Stimulated activated naive CD4-positive, alpha-beta T cell (primary cell): Measurements from ENCODE around the gene TAF11L4.
"Not testable (repeated sequence)": the region's sequence is repeated elsewhere in the genome, so short reads cannot be mapped to it uniquely, and the experiment has no call there.

Source experiments
- DNase-seq, 6 experiments: peaks; one replicate each; lab custom pipeline; 2025; lab: John Stamatoyannopoulos, UW

TAF11L4 gene

DNA sequence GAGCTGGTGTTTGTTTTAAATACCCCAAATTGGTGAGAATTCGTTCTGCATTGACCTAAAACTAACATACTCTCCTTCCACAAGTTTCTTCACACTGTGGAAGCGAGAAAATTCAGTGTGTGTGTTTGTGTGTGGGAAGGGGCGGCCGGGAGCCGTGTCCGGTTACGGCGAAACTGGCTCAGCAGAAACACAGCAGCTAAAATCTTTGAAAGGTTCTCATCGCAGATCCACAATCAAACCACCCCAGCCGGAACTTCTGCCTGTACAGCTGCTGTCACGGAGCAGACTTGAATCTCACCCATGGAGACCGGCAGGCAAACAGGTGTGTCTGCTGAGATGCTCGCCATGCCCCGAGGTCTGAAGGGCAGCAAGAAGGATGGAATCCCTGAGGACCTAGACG is at the start of gene TAF11L4:
Gene TAF11L4 (plus strand): TSS at position 301 of the 400 bp plus-strand sequence.
- DNase-seq = not testable (repeated sequence)

DNA sequence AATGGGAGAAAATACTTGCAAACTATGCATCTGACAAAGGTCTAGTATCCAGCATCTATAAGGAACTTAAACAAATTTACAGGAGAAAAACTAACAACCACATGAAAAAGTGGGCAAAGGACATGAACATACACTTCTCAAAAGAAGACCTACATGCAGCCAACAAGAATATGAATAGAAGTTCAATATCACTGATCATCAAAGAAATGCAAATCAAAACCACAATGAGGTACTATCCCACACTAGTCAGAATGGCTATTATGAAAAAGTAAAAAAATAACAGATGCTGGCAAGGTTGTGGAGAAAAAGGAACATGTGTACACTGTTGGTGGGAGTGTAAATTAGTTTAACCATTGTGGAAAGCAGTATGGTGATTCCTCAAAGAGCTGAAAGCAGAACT is 46.5 kb upstream of the TAF11L4 start:
- not testable (repeated sequence) for DNase-seq

DNA sequence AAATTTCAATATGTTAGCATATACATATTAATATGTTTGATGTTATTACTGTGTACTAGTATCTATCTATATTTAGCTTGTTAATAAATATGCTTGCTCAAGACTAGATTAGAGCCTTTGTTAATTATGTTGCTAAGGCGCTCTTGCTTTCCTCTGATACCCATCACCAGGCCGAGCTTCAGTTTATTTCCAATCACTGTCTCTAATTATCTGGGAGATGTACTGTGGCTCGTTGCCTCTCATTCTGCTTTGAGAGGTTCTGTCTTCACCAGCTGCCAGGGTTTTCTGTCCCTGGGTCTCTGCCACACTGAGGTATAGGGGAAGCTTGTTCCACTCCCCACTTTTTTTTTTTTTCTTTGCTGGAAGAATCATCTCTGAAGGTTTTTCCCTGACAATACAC is 44.6 kb upstream of the TAF11L4 start:
- no peak for DNase-seq

DNA sequence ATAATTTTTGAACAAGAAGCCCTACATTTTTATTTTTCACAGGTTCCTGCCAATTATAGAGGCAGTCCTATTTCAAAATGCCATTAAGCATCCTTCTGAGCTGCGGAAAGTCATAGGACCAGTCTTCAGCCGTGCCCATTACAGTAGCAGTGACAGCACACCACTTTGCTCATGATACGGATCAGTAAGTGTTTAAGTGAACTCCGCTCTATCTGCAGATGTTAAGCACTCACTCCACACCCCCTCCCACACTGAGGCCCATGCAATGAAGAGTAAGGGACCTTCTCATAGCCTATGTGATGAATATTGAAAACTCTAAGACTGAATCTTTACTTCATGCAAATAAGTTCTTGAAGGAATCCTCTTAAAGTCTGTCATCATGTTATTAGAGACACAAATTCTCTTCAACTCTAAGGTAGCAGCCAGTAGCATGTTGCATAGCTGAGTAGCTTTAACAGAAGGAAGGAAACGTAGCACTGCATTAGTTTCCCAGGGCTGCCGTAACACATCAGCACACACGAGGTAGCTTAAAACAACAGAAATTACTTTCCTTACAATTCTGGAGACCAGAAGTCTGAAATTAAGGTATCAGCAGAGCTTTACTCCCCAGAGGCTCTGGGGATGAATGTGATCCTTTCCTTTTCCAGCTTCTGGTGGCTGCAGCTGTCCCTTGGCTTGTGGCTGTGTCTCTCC is 43.9 kb upstream of the TAF11L4 start:
- no peak for DNase-seq

DNA sequence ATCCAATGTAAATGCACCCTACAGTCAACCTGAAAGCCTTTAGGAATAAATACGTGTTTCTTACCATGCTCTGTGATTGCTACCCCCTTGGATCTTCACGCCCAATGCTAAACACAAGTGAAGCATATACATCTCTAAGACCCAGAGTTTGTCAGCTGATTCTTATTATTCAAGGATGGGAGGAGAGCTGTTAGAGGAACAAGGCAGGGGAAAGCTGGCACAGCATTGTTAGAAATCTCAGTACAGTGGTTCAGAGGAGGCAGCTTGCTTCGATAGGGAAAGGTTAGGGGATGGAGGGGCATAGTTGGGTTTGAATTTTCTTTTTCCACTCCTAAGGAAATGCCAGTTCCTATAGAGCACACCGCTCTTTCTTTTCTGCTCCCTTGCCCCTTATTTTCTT is 40.2 kb upstream of the TAF11L4 start:
- DNase-seq = no peak

DNA sequence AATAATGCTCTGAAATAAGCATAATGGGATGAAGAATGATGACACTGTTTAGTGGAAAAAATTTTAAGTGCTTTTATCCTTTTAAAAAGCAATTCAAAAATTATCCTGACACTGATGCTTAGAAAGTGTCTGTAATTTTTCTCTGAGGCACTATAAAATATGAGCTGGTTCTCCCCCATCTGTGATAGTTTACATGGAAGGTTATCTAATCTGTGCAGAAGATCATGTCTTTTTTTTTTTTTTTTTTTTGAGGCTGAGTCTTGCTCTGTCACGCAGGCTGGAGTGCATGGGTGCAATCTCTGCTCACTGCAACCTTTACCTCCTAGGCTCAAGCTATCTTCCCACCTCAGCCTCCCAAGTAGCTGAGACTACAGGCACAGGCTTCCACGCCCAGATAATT is 38.8 kb upstream of the TAF11L4 start:
- no peak for DNase-seq

DNA sequence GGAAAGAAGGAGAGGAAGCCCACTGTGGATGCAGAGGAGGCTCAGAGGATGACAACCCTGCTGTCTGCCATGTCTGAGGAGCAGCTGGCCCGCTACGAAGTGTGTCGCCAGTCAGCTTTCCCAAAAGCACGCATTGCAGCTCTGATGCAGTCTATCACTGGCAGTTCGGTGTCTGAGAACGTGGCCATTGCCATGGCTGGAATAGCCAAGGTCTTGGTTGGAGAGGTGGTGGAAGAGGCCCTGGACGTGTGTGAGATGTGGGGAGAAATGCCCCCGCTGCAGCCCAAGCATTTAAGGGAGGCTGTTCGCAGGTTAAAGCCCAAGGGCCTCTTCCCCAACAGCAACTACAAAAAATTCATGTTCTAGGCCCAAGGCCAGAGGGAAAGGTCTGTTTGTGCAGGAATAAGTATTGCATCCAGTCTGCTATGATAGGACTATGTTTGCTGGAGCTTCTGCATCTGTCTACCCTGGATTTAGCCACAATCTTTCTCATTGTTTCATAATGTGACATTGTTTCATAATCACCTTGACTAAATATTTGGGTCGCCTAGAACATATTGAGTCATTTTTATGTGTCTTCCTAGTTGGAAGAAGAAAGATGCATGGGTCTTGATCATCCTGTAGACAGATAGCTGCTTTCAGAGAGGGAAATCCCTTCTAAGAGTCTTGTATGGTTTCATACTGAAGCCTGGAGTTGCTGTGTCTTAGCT is 35.0 kb upstream of the TAF11L4 start:
- DNase-seq = not testable (repeated sequence)

DNA sequence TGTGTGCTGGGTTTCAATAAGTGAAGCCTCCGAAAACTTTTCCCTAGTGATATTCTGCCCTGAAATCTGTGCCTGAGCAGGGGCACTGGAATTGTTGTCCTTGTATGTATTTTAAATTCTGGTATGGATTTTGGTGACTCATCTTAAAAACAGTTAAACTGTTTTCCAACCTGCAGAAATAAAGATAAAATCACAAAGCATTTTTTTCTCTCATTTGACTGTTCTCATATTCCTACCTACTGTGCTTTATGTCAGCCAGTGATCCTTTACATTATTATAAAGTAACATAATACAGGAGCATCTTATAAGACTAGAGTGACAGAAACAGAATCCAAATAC is 34.5 kb upstream of the TAF11L4 start:
- DNase-seq = no peak

DNA sequence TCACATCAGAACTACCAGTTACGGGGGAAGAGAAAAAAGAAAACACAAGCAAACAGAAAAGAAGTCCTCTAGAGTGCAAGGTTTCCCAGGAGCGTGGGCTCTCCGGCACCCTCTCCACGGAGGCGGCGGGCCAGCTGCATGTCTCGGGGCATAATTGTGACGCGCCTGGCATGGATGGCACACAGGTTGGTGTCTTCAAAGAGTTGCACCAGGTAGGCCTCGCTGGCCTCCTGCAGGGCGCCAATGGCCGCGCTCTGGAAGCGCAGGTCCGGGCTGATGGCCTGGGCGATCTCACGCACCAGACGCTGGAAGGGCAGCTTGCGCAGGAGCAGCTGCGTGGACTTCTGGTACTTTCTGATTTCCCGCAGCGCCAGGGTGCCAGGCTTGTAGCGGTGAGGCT is 30.3 kb upstream of the TAF11L4 start:
- DNase-seq = not testable (repeated sequence)

DNA sequence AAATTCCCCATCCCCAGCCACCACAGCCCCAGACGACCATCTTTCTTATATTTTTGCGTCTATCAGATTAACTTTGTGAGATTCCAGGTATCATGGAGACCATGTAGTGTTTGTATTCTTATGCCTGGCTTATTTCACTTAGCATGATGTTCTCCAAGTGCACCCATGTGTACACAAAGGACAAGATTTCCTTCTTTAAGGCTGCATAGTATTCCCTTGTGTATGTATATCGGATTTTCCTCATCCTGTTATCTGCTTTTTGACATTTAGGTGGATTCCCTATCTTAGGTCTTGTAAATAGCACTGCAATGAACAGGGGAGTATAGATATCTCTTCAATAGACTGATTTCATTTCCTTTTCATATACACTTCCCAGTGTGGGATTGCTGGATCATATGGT is 28.8 kb upstream of the TAF11L4 start:
- DNase-seq = no peak

DNA sequence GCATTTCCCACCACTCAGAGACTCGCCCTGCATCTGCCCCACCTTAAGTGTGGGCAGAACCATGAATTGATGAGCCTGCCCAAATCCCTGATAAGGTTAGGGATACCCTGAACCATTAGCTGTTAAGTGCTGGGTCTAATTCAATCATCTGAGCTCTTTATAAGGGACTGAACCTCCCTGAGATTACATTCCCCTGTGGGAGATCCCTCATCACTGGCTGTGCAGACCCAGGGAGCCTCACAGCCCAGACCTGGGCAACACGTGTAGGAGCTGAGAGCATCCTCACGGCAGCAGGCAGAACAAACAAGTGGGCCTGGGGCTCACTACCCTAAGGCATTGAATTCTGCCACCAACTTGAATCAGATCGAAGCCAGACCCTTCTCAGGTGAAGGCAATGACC is 24.2 kb upstream of the TAF11L4 start:
- no peak for DNase-seq

DNA sequence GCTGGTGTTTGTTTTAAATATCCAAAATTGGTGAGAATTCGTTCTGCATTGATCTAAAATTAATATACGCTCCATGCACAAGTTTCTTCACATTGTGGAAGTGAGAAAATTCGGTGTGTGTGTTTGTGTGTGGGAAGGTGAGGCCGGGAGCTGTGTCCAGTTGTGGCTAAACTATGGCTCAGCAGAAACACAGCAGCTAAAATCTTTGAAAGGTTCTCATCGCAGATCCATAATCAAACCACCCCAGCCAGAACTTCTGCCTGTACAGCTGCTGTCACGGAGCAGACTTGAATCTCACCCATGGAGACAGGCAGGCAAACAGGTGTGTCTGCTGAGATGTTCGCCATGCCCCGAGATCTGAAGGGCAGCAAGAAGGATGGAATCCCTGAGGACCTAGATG is 23.7 kb upstream of the TAF11L4 start, which contains the start of gene TAF11L2:
Gene TAF11L2 (plus strand): TSS at position 301 of the 400 bp plus-strand sequence.
- DNase-seq = not testable (repeated sequence)

DNA sequence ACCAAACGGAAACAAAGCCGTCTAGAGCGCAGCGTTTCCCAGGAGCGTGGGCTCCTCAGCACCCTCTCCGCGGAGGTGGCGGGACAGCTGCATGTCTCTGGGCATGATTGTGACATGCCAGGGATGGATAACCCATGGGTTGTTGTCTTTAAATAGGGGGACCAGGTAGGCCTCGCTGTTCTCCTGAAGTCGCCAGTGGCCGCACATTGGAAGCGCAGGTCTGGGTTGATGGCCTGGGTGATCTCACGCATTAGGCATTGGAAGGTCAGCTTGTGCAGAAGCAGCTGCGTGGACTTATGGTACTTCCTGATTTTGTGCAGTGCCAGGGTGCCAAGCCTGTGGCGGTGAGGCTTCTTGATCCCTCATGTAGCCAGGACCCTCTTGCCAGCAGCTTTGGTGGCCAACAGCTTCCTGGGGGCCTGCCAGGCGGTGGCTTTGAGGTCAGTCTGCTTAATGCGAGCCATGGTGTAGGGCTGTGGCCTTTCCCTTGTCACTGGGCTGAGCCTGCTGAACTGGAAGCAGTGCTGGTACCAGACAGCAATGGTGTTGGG is 9.8 kb upstream of the TAF11L4 start:
- no peak for DNase-seq

DNA sequence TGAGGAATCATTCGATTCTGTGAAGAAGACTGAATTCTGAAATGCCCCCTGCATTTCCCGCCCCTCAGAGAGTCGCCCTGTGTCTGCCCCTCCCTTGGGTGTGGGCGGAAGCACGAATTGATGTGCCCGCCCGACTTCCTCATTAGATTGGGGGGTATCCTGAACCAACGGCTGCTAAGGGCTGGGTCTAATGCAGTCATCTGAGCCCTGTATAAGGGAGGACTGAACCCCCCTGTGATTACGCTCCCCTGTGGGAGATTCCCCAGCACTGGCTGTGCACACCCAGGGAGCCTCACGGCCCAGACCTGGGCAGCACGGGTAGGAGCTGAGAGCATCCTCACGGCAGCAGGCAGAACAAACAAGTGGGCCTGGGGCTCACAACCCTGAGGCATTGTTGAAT is 4.1 kb upstream of the TAF11L4 start:
- not testable (repeated sequence) for DNase-seq

DNA sequence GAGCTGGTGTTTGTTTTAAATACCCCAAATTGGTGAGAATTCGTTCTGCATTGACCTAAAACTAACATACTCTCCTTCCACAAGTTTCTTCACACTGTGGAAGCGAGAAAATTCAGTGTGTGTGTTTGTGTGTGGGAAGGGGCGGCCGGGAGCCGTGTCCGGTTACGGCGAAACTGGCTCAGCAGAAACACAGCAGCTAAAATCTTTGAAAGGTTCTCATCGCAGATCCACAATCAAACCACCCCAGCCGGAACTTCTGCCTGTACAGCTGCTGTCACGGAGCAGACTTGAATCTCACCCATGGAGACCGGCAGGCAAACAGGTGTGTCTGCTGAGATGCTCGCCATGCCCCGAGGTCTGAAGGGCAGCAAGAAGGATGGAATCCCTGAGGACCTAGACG is 3.5 kb upstream of the TAF11L4 start, which contains the start of gene TAF11L3:
Gene TAF11L3 (plus strand): TSS at position 301 of the 400 bp plus-strand sequence.
- DNase-seq = not testable (repeated sequence)

DNA sequence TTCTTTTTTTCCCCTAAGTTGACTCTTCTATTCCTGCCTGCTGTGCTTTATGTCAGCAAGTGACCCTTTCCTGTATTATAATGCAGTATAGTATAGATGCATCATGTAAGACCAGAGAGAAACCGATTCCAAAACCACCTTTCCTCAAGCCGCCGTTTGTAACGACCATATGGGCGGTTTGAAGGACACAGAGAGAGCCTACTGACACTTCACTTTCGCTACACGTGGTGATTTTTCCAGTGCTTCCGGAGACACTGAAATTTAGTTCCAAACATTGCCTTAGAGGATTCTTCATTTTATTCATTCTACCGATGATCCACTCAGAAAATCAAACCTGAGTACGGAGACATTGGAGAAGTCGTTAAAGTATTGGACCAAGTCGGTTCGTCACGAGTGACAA is 2.1 kb upstream of the TAF11L4 start:
- DNase-seq = not testable (repeated sequence)

DNA sequence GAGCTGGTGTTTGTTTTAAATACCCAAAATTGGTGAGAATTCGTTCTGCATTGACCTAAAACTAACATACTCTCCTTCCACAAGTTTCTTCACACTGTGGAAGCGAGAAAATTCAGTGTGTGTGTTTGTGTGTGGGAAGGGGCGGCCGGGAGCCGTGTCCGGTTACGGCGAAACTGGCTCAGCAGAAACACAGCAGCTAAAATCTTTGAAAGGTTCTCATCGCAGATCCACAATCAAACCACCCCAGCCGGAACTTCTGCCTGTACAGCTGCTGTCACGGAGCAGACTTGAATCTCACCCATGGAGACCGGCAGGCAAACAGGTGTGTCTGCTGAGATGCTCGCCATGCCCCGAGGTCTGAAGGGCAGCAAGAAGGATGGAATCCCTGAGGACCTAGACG is 3.3 kb downstream of the TAF11L4 start, which contains the start of gene TAF11L5:
Gene TAF11L5 (plus strand): TSS at position 301 of the 400 bp plus-strand sequence.
- not testable (repeated sequence) for DNase-seq

DNA sequence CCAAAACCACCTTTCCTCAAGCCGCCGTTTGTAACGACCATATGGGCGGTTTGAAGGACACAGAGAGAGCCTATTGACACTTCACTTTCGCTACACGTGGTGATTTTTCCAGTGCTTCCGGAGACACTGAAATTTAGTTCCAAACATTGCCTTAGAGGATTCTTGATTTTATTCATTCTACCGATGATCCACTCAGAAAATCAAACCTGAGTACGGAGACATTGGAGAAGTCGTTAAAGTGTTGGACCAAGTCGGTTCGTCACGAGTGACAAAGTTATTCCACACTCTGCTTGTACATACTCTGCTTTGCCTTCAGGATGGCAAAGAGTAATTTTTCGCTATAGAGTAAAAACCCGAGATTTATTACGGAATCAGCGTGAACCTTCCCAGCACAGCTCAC is 4.9 kb downstream of the TAF11L4 start:
- DNase-seq = not testable (repeated sequence)

DNA sequence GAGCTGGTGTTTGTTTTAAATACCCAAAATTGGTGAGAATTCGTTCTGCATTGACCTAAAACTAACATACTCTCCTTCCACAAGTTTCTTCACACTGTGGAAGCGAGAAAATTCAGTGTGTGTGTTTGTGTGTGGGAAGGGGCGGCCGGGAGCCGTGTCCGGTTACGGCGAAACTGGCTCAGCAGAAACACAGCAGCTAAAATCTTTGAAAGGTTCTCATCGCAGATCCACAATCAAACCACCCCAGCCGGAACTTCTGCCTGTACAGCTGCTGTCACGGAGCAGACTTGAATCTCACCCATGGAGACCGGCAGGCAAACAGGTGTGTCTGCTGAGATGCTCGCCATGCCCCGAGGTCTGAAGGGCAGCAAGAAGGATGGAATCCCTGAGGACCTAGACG is 6.8 kb downstream of the TAF11L4 start, which contains the start of gene TAF11L6:
Gene TAF11L6 (plus strand): TSS at position 301 of the 400 bp plus-strand sequence.
- DNase-seq = not testable (repeated sequence)
